ENCODE results near the gene ACTA1. TPM values are rescaled to one million over a fixed set of nuclear protein-coding genes. Genes with fewer than 3 reads are reported as not detected.
"Not testable (repeated sequence)": the region's sequence is repeated elsewhere in the genome, so short reads cannot be mapped to it uniquely, and the experiment has no call there.

ACTA1 gene
- 6.9 TPM for polyA plus RNA-seq (2012; ENCODE audit: insufficient read depth, insufficient read length)

- DNase-seq (ENCODE audit: low read depth, low spot score) = no peak
- no peak within 1 kb of the TSS for H3K4me3 ChIP-seq (ENCODE audit: low read length)
These were observed at the start of gene ACTA1 for GRCh38 chr1:229434005-229434640. Gene ACTA1 (minus strand): TSS chr1:229434094. CDS start chr1:229433115, 979 bp downstream.

GRCh38 chr1:229482511-229482910, 48.6 kb upstream of the ACTA1 start:
- no peak for DNase-seq (ENCODE audit: low read depth, low spot score)
- no peak overlapping the region for H3K4me3 ChIP-seq (ENCODE audit: low read length)

- peak; percentile 84 for DNase-seq (ENCODE audit: low read depth, low spot score)
- H3K4me3 ChIP-seq (ENCODE audit: low read length) = no peak overlapping the region
These were observed 46.6 kb upstream of the ACTA1 start for GRCh38 chr1:229480495-229480894.

GRCh38 chr1:229479660-229480399, 45.9 kb upstream of the ACTA1 start:
- H3K4me3 ChIP-seq (ENCODE audit: low read length) = no peak overlapping the region
- DNase-seq (ENCODE audit: low read depth, low spot score) = peak; percentile 51

- peak; percentile 12 for DNase-seq (ENCODE audit: low read depth, low spot score)
- H3K4me3 ChIP-seq (ENCODE audit: low read length) = no peak overlapping the region
These were observed 45.0 kb upstream of the ACTA1 start for GRCh38 chr1:229478852-229479251.

GRCh38 chr1:229475859-229476258, 42.0 kb upstream of the ACTA1 start:
- H3K4me3 ChIP-seq (ENCODE audit: low read length); DNase-seq (ENCODE audit: low read depth, low spot score): not testable (repeated sequence)

GRCh38 chr1:229474509-229474908, 40.6 kb upstream of the ACTA1 start:
- no peak for DNase-seq (ENCODE audit: low read depth, low spot score)
- H3K4me3 ChIP-seq (ENCODE audit: low read length) = no peak overlapping the region

GRCh38 chr1:229471175-229471574, 37.3 kb upstream of the ACTA1 start:
- DNase-seq (ENCODE audit: low read depth, low spot score) = no peak
- H3K4me3 ChIP-seq (ENCODE audit: low read length) = no peak overlapping the region

- DNase-seq (ENCODE audit: low read depth, low spot score) = peak; percentile 47
- H3K4me3 ChIP-seq (ENCODE audit: low read length) = no peak overlapping the region
These were observed 36.6 kb upstream of the ACTA1 start for GRCh38 chr1:229470406-229471043.

- H3K4me3 ChIP-seq (ENCODE audit: low read length) = no peak overlapping the region
- no peak for DNase-seq (ENCODE audit: low read depth, low spot score)
These were observed 33.0 kb upstream of the ACTA1 start for GRCh38 chr1:229466887-229467286.

GRCh38 chr1:229464672-229465071, 30.8 kb upstream of the ACTA1 start:
- DNase-seq (ENCODE audit: low read depth, low spot score) = no peak
- no peak overlapping the region for H3K4me3 ChIP-seq (ENCODE audit: low read length)

- DNase-seq (ENCODE audit: low read depth, low spot score) = no peak
- H3K4me3 ChIP-seq (ENCODE audit: low read length) = no peak overlapping the region
These were observed 27.3 kb upstream of the ACTA1 start for GRCh38 chr1:229461032-229461668.

- H3K4me3 ChIP-seq (ENCODE audit: low read length) = no peak overlapping the region
- no peak for DNase-seq (ENCODE audit: low read depth, low spot score)
These were observed 25.9 kb upstream of the ACTA1 start for GRCh38 chr1:229459815-229460214.

GRCh38 chr1:229457436-229457835, 23.5 kb upstream of the ACTA1 start:
- DNase-seq (ENCODE audit: low read depth, low spot score) = no peak
- no peak overlapping the region for H3K4me3 ChIP-seq (ENCODE audit: low read length)

GRCh38 chr1:229456016-229456415, 22.1 kb upstream of the ACTA1 start:
- DNase-seq (ENCODE audit: low read depth, low spot score) = no peak
- H3K4me3 ChIP-seq (ENCODE audit: low read length) = no peak overlapping the region

GRCh38 chr1:229454056-229454455, 20.2 kb upstream of the ACTA1 start:
- DNase-seq (ENCODE audit: low read depth, low spot score) = no peak
- no peak overlapping the region for H3K4me3 ChIP-seq (ENCODE audit: low read length)

- no peak for DNase-seq (ENCODE audit: low read depth, low spot score)
- H3K4me3 ChIP-seq (ENCODE audit: low read length) = no peak overlapping the region
These were observed 19.3 kb upstream of the ACTA1 start for GRCh38 chr1:229452956-229453801.

GRCh38 chr1:229448845-229449244, 15.0 kb upstream of the ACTA1 start:
- DNase-seq (ENCODE audit: low read depth, low spot score) = no peak
- H3K4me3 ChIP-seq (ENCODE audit: low read length) = no peak overlapping the region

- H3K4me3 ChIP-seq (ENCODE audit: low read length) = no peak overlapping the region
- DNase-seq (ENCODE audit: low read depth, low spot score) = no peak
These were observed 14.5 kb upstream of the ACTA1 start for GRCh38 chr1:229448354-229448753.

All from Jurkat, Clone E6-1 (cell line).